ENCODE measurements around the gene MYO5A. TPM values are rescaled to one million over a fixed set of nuclear protein-coding genes. Genes with fewer than 3 reads are reported as not detected.
A peak's percentile ranks its signal among the peaks of the same experiment; 100 is the strongest.
"Not testable (repeated sequence)": the region's sequence is repeated elsewhere in the genome, so short reads cannot be mapped to it uniquely, and the experiment has no call there.

MYO5A gene
- total and polyA plus RNA-seq, 9 of the 15 experiments (the other 6 are each of a cell fraction or from before 2014, with no cell fraction given), result 0.03 to 0.82 (median 0.40) TPM

GRCh38 chr15:52439042-52439441, 89.6 kb downstream of the MYO5A start:
- H3K79me2 ChIP-seq (ENCODE audit: control insufficient read depth, insufficient read depth, low read length); CTCF ChIA-PET (ENCODE audit: low intra/inter-chr PET ratio); FAIRE-seq; H3K4me3 ChIP-seq; DNase-seq (ENCODE audit: extremely low read depth in 1 of 4, low spot score in 3 of 4); H3K4me1 ChIP-seq (replicated peaks in 1 of 2; ENCODE audit: control insufficient read depth in 2 of 2, insufficient read depth in 2 of 2, low read length in 2 of 2); BruUV-seq (replicated peaks); H3K9me1 ChIP-seq (ENCODE audit: control insufficient read depth, insufficient read depth, low read length); H3K27me3 ChIP-seq (ENCODE audit: control insufficient read depth in 2 of 2, insufficient read depth in 2 of 2, low read length in 2 of 2); H3K9ac ChIP-seq (ENCODE audit: insufficient read depth in 1 of 2, low read depth in 2 of 2, low read length in 2 of 2); H3K9me3 ChIP-seq (replicated peaks; ENCODE audit: control insufficient read depth, insufficient read depth, low read depth, low read length); ATAC-seq; H3K4me2 ChIP-seq (ENCODE audit: insufficient read depth, low read length); in situ Hi-C loops (cut with MboI); H4K20me1 ChIP-seq (replicated peaks; ENCODE audit: control insufficient read depth, insufficient read depth, low read length); H3K27ac ChIP-seq (ENCODE audit: extremely low read depth, low read depth, low read length); H3K36me3 ChIP-seq (ENCODE audit: control insufficient read depth, insufficient read depth, low read length); intact Hi-C loops (cut with micrococcal nuclease): not testable (repeated sequence)
- TF ChIP-seq KAT8 (IDR thresholded peaks at IDR 0.05; ENCODE audit: low read depth) (0 out of 2 replicates have a peak, but pooled peaks have one; percentile 27), YY1 (IDR thresholded peaks at IDR 0.05; ENCODE audit: borderline replicate concordance in 1 of 3, control insufficient read depth in 1 of 3, extremely low read depth in 1 of 3, insufficient read depth in 3 of 3, insufficient read length in 1 of 3, insufficient replicate concordance in 2 of 3, low read depth in 1 of 3, low read length in 2 of 3) (peak; percentile 40 to 79 (median 42))
- 2% methylated on average over 7 of the region's 9 CpGs for WGBS (ENCODE audit: insufficient coverage, low coverage, missing lambda C conversion rate)
- peak overlapping the region; percentile 70 for H2AFZ ChIP-seq (ENCODE audit: low read depth, low read length)
- POLR2A ChIA-PET, result interaction anchor here (1.2 kb wide), 1 partner anchor 37 kb away, joined by 4 read pairs; no protein-coding TSS in a partner anchor

GRCh38 chr15:52438047-52438446, 90.6 kb downstream of the MYO5A start:
- Histone ChIP-seq H3K4me3 (no peak overlapping the region), H3K9ac (ENCODE audit: insufficient read depth in 1 of 2, low read depth in 2 of 2, low read length in 2 of 2) (no peak overlapping the region), H3K36me3 (ENCODE audit: control insufficient read depth, insufficient read depth, low read length) (no peaks in the 10 kb centered on the region), H2AFZ (ENCODE audit: low read depth, low read length) (peak overlapping the region; percentile 36; the same call in 1 of the 2 replicates), H3K79me2 (ENCODE audit: control insufficient read depth, insufficient read depth, low read length) (no peaks in the 10 kb centered on the region), H4K20me1 (replicated peaks; ENCODE audit: control insufficient read depth, insufficient read depth, low read length) (no peaks in the 10 kb centered on the region), H3K4me1 (replicated peaks in 1 of 2; ENCODE audit: control insufficient read depth in 2 of 2, insufficient read depth in 2 of 2, low read length in 2 of 2) (no peaks in the 10 kb centered on the region), H3K9me3 (replicated peaks; ENCODE audit: control insufficient read depth, insufficient read depth, low read depth, low read length) (no peaks in the 10 kb centered on the region), H3K27me3 (ENCODE audit: control insufficient read depth in 2 of 2, insufficient read depth in 2 of 2, low read length in 2 of 2) (peaks cover 0 to 4% of the 10 kb centered on the region in 2 experiments; a peak in 2 of 5 replicates), H3K9me1 (ENCODE audit: control insufficient read depth, insufficient read depth, low read length) (no peaks in the 10 kb centered on the region), H3K27ac (ENCODE audit: extremely low read depth, low read depth, low read length) (no peak overlapping the region), H3K4me2 (ENCODE audit: insufficient read depth, low read length) (no peak overlapping the region)
- BruUV-seq (replicated peaks), result no TSS peak
- FAIRE-seq (no peak), DNase-seq (ENCODE audit: extremely low read depth in 1 of 4, low spot score in 3 of 4) (peak in 1 of 4 experiments; percentile 9), ATAC-seq (peak; percentile 64)
- 8% methylated on average over 4 of the region's 4 CpGs for whole genome bisulfite sequencing (ENCODE audit: insufficient coverage, low coverage, missing lambda C conversion rate)
- in situ Hi-C loops (cut with MboI), result no loop called here
- ChIA-PET POLR2A (interaction anchor here (1.0 to 1.2 kb wide), 2 partner anchors 36 to 71 kb away, joined by 3 to 4 read pairs; no protein-coding TSS in a partner anchor), CTCF (ENCODE audit: low intra/inter-chr PET ratio) (no interaction called here)
- intact Hi-C loops (cut with micrococcal nuclease), result no loop called here
- 0 out of 2 replicates have a peak, but pooled peaks have one; percentile 8 for TF ChIP-seq REST (IDR thresholded peaks at IDR 0.05; ENCODE audit: borderline replicate concordance)
- TF ChIP-seq REST (CRISPR knock-in tag; IDR thresholded peaks at IDR 0.05; ENCODE audit: low read depth), result no peak
- peak; percentile 66 for TF ChIP-seq GABPA (tag; conservative IDR thresholded peaks at IDR 0.05; ENCODE audit: low read depth)
- peak; percentile 76 for TF ChIP-seq MEF2D (tag; conservative IDR thresholded peaks at IDR 0.05; ENCODE audit: low read depth)

Data from K562 (cell line).